Measurements from ENCODE around the gene RANBP9. TPM values are rescaled to one million over a fixed set of nuclear protein-coding genes. Genes with fewer than 3 reads are reported as not detected.

Gene RANBP9
- total RNA-seq, 1 donor from 2014 or later, result 64.7 TPM

DNA sequence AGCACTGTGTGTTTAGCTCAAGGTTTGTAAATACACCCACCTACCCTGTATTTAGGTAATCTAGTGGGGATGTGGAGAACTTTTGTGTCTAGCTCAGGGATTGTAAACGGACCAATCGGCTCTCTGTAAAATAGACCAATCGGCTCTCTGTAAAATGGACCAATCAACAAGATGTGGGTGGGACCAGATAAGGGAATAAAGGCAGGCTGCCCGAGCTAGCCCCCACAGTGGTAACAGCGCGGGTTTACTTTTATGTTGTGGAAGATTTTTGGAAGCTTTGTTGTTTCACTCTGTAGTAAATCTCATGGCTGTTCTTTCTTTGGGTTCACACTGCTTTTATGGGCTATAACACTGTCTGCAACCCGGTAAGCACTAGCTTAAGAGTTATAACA, 32.1 kb upstream of the RANBP9 start:
- Mint-ChIP-seq H3K9me3 (ENCODE audit: unreplicated experiment) (no peaks in the 10 kb centered on the region), H3K36me3 (ENCODE audit: low read depth, unreplicated experiment) (peaks cover 4% of the 10 kb centered on the region), H3K4me3 (ENCODE audit: unreplicated experiment) (no peak overlapping the region), H3K4me1 (ENCODE audit: unreplicated experiment) (no peaks in the 10 kb centered on the region), H3K27me3 (ENCODE audit: unreplicated experiment) (peaks cover 4% of the 10 kb centered on the region), H3K27ac (ENCODE audit: unreplicated experiment) (no peak overlapping the region)
- no peak for DNase-seq (ENCODE audit: low spot score)
- TF ChIP-seq, protein P1, sequence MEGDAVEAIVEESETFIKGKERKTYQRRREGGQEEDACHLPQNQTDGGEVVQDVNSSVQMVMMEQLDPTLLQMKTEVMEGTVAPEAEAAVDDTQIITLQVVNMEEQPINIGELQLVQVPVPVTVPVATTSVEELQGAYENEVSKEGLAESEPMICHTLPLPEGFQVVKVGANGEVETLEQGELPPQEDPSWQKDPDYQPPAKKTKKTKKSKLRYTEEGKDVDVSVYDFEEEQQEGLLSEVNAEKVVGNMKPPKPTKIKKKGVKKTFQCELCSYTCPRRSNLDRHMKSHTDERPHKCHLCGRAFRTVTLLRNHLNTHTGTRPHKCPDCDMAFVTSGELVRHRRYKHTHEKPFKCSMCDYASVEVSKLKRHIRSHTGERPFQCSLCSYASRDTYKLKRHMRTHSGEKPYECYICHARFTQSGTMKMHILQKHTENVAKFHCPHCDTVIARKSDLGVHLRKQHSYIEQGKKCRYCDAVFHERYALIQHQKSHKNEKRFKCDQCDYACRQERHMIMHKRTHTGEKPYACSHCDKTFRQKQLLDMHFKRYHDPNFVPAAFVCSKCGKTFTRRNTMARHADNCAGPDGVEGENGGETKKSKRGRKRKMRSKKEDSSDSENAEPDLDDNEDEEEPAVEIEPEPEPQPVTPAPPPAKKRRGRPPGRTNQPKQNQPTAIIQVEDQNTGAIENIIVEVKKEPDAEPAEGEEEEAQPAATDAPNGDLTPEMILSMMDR (IDR thresholded peaks at IDR 0.05; ENCODE audit: unreplicated experiment), result no peak

DNA sequence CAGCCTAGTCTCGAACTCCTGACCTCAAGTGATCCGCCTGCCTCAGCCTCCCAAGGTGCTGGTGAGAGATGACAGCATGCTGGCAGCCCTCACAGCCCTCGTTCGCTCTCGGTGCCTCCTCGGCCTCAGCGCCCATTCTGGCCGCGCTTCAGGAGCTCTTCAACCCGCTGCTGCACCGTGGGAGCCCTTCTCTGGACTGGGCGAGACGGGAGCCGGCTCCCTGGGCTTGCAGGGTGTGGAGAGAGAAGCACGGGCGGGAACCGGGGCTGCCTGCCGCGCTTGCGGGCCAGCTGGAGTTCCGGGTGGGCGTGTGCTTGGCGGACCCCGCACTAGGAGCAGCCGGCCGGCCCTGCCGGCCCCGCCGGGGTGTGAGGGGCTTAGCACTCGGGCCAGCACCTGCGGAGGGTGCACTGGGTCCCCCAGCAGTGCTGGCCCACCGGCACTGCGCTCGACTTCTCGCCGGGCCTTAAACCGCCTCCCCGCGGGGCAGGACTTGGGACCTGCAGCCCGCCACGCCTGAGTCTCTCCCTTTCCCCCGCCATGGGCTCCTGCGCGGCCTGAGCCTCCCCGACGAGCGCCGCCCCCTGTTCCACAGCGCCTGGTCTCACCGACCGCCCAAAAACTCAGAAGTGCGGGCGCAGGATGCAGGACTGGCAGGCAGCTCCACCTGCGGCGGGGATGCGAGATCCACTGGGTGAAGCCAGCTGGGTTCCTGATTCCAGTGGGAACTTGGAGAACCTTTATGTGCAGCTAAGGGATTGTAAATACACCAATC, 31.5 kb upstream of the RANBP9 start:
- no peak for DNase-seq (ENCODE audit: low spot score)
- H3K4me3 Mint-ChIP-seq (ENCODE audit: unreplicated experiment), result no peak overlapping the region
- no peaks in the 10 kb centered on the region for H3K9me3 Mint-ChIP-seq (ENCODE audit: unreplicated experiment)
- TF ChIP-seq, protein P1 (IDR thresholded peaks at IDR 0.05; ENCODE audit: unreplicated experiment), result no peak
- peaks cover 4% of the 10 kb centered on the region for H3K36me3 Mint-ChIP-seq (ENCODE audit: low read depth, unreplicated experiment)
- H3K4me1 Mint-ChIP-seq (ENCODE audit: unreplicated experiment), result no peaks in the 10 kb centered on the region
- no peak overlapping the region for H3K27ac Mint-ChIP-seq (ENCODE audit: unreplicated experiment)
- H3K27me3 Mint-ChIP-seq (ENCODE audit: unreplicated experiment), result peaks cover 4% of the 10 kb centered on the region

- H3K27me3 Mint-ChIP-seq (ENCODE audit: unreplicated experiment), result peaks cover 4% of the 10 kb centered on the region
- H3K27ac Mint-ChIP-seq (ENCODE audit: unreplicated experiment), result peak overlapping the region; percentile 27
- no peak for DNase-seq (ENCODE audit: low spot score)
- no peak overlapping the region for H3K4me3 Mint-ChIP-seq (ENCODE audit: unreplicated experiment)
- H3K9me3 Mint-ChIP-seq (ENCODE audit: unreplicated experiment), result no peaks in the 10 kb centered on the region
- peaks cover 4% of the 10 kb centered on the region for H3K36me3 Mint-ChIP-seq (ENCODE audit: low read depth, unreplicated experiment)
- TF ChIP-seq, protein P1 (IDR thresholded peaks at IDR 0.05; ENCODE audit: unreplicated experiment), result no peak
- no peaks in the 10 kb centered on the region for H3K4me1 Mint-ChIP-seq (ENCODE audit: unreplicated experiment)
Observed at GRCh38 chr6:13741365-13741764, 29.7 kb upstream of the RANBP9 start.

GRCh38 chr6:13735031-13735430, 23.4 kb upstream of the RANBP9 start:
- TF ChIP-seq, protein P1 (IDR thresholded peaks at IDR 0.05; ENCODE audit: unreplicated experiment), result no peak
- Mint-ChIP-seq H3K27me3 (ENCODE audit: unreplicated experiment) (peaks cover 3% of the 10 kb centered on the region), H3K27ac (ENCODE audit: unreplicated experiment) (no peak overlapping the region), H3K4me3 (ENCODE audit: unreplicated experiment) (no peak overlapping the region), H3K9me3 (ENCODE audit: unreplicated experiment) (no peaks in the 10 kb centered on the region), H3K4me1 (ENCODE audit: unreplicated experiment) (no peaks in the 10 kb centered on the region), H3K36me3 (ENCODE audit: low read depth, unreplicated experiment) (no peaks in the 10 kb centered on the region)
- DNase-seq (ENCODE audit: low spot score), result no peak

DNA sequence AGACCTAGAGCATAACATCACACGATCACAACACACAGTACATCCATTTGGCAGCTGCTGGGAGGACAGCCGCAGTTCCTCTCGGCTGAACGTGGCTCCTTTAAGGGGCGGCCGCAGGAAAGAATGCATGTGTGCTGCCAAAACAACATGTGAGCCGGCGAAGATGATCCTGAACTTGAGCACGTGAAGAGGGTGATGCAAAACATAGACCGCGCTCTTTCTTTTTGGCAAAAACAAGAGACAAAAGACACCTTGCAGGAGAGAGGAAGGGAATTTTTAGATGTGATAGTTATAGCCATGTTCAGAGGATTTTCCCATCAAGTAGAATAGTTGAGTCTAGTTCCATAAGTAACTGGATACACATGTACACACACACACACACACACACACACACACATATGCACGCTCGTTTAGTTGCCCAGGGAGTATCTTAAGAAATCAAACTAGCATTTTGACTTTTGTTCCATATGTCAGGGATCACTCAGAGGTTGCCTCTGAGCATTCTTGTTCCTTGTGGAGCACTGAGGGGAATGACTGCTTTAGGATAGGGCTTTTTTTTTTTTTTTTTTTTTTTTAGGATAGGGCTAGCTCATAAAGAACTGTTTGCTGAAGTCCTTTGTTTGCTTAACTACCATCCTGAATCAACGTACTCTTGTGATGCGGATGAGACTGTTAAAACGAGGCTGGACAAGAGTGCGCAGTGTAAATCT, 21.7 kb upstream of the RANBP9 start:
- DNase-seq (ENCODE audit: low spot score), result no peak
- H3K4me1 Mint-ChIP-seq (ENCODE audit: unreplicated experiment), result no peaks in the 10 kb centered on the region
- TF ChIP-seq, protein P1 (IDR thresholded peaks at IDR 0.05; ENCODE audit: unreplicated experiment), result no peak
- no peaks in the 10 kb centered on the region for H3K36me3 Mint-ChIP-seq (ENCODE audit: low read depth, unreplicated experiment)
- no peak overlapping the region for H3K27ac Mint-ChIP-seq (ENCODE audit: unreplicated experiment)
- no peak overlapping the region for H3K4me3 Mint-ChIP-seq (ENCODE audit: unreplicated experiment)
- H3K9me3 Mint-ChIP-seq (ENCODE audit: unreplicated experiment), result no peaks in the 10 kb centered on the region
- peaks cover 3% of the 10 kb centered on the region for H3K27me3 Mint-ChIP-seq (ENCODE audit: unreplicated experiment)

Measured in endothelial cell (in vitro differentiated cells).